GM12878 (cell line): ENCODE results near the gene FZR1. TPM values are rescaled to one million over a fixed set of nuclear protein-coding genes. Genes with fewer than 3 reads are reported as not detected.

ENCODE experiments used
- ATAC-seq: fragments of 200-7000 bp; cut with Tn5 transposase; 3 replicates; pipeline ENCODE4 v1.9.1; 2020; ENCODE audit warnings: mild to moderate bottlenecking, moderate library complexity
- BruUV-seq: library from RNA; stranded (reverse); fragments of 400-500 nt; replicated peaks from 2 replicates; lab custom pipeline; 2021; lab: Mats Ljungman, UMichigan
- CTCF ChIA-PET: fragments of 300-600 bp; sonication (Branson Sonifier 250); formaldehyde crosslinking; extraction: SDS; loops from one replicate; lab custom pipeline; 2021; ENCODE audit warnings: inconsistent platforms; lab: Yijun Ruan, JAX
- POLR2A ChIA-PET: fragments of 350-600 bp; formaldehyde crosslinking; extraction: SDS; loops from one replicate; lab custom pipeline; 2021; ENCODE audit warnings: inconsistent platforms; lab: Charles Lee
- RAD21 ChIA-PET: fragments of 300-600 bp; sonication (Branson Sonifier 250); formaldehyde crosslinking; loops from one replicate; lab custom pipeline; 2023; ENCODE audit warnings: antibody characterized with exemption; ENCODE audit not compliant: unreplicated experiment; lab: Charles Lee
- SMC1A ChIA-PET: fragments of 300-600 bp; sonication (Branson Sonifier 250); formaldehyde crosslinking; loops from one replicate; lab custom pipeline; 2023; ENCODE audit not compliant: unreplicated experiment, uncharacterized antibody; lab: Charles Lee
- DNase-seq: peaks from one replicate; pipeline ENCODE4 v3.0.0-alpha.2; 2011; ENCODE audit warnings: low read depth, low spot score
- FAIRE-seq: peaks from 3 replicates; lab custom pipeline; 2011; peaks lifted over from hg19 to GRCh38; lab: Jason Lieb, UNC
- H2AFZ ChIP-seq: 2 replicates; pipeline ENCODE4 v1.6.0; 2011; ENCODE audit warnings: low read depth, low read length, control low read depth; ENCODE audit not compliant: control insufficient read depth
- H3K27ac ChIP-seq: 2 replicates; pipeline ENCODE4 v1.5.1; 2011; ENCODE audit warnings: control low read depth; ENCODE audit not compliant: control insufficient read depth, insufficient read depth
- H3K27me3 ChIP-seq, 2 experiments: replicated peaks in 1 of 2; 2 replicates each; pipeline versions ENCODE4 v1.6.0 to v1.6.1; 2011; ENCODE audit warnings: low read length in 1 of 2; ENCODE audit not compliant: control insufficient read depth in 2 of 2, insufficient read depth in 2 of 2
- H3K36me3 ChIP-seq, 2 experiments: 2 replicates each; pipeline ENCODE4 v1.5.1; 2011; ENCODE audit warnings: low read length in 1 of 2; ENCODE audit not compliant: control insufficient read depth in 2 of 2, insufficient read depth in 2 of 2
- H3K4me1 ChIP-seq: 2 replicates; pipeline ENCODE4 v1.6.1; 2011; ENCODE audit warnings: mild to moderate bottlenecking, low read length, moderate library complexity, mixed read lengths; ENCODE audit not compliant: control insufficient read depth, insufficient read depth
- H3K4me2 ChIP-seq: 2 replicates; pipeline ENCODE4 v1.6.0; 2011; ENCODE audit warnings: control low read depth; ENCODE audit not compliant: control insufficient read depth, insufficient read depth
- H3K4me3 ChIP-seq: fragments of 200-600 bp; sonication (generic); 2 replicates; pipeline ENCODE4 v1.5.1; 2016
- H3K79me2 ChIP-seq: 2 replicates; pipeline ENCODE4 v1.6.0; 2011; ENCODE audit warnings: low read length; ENCODE audit not compliant: control insufficient read depth, insufficient read depth
- H3K9ac ChIP-seq: 2 replicates; pipeline ENCODE4 v1.8.0; 2011; ENCODE audit warnings: low read length, control low read depth, mixed read lengths; ENCODE audit not compliant: control insufficient read depth, insufficient read depth
- H3K9me3 ChIP-seq: replicated peaks from 3 replicates; pipeline ENCODE4 v1.5.1; 2011; ENCODE audit warnings: mild to moderate bottlenecking, low read length; ENCODE audit not compliant: control insufficient read depth, insufficient read depth
- H4K20me1 ChIP-seq: 2 replicates; pipeline ENCODE4 v1.6.0; 2011; ENCODE audit not compliant: control insufficient read depth, insufficient read depth
- ATF2 ChIP-seq: IDR thresholded peaks from 2 replicates; pipeline ENCODE4 v1.6.1; 2012; ENCODE audit warnings: low read length, inconsistent platforms
- HDGF ChIP-seq: fragments of 450-650 bp; IDR thresholded peaks from 2 replicates; pipeline ENCODE4 v1.6.1; 2016; ENCODE audit warnings: antibody characterized with exemption
- NRF1 ChIP-seq: conservative IDR thresholded peaks from 2 replicates; pipeline ENCODE4 v1.6.1; 2011; ENCODE audit warnings: mild to moderate bottlenecking, low read depth, low read length, improper control_type of control experiment
- SRF ChIP-seq, 2 experiments: IDR thresholded peaks; 2 replicates each; pipeline ENCODE4 v1.6.1; 2011; ENCODE audit warnings: low read depth in 2 of 2, low read length in 2 of 2, mild to moderate bottlenecking in 1 of 2, moderate library complexity in 1 of 2
- WGBS: methylation state at CpG from one replicate; pipeline ENCODE4 v1.1.6; 2016; ENCODE audit warnings: low lambda C conversion rate; ENCODE audit not compliant: insufficient replicate concordance, insufficient coverage; ENCODE audit errors: missing lambda C conversion rate; 5-methylcytosine and 5-hydroxymethylcytosine counted together
- in situ Hi-C: fragments of 300-500 bp; cut with MboI; formaldehyde crosslinking; loops from 9 replicates; pipeline ENCODE4 v1.14.3; 2018; ENCODE audit warnings: mixed read lengths
- intact Hi-C: fragments of 100-400 bp; cut with micrococcal nuclease; formaldehyde crosslinking; loops from one replicate; pipeline ENCODE4 v1.14.2; 2022; ENCODE audit not compliant: unreplicated experiment
- polyA plus RNA-seq, 11 experiments: library from polyadenylated mRNA; depleted of rRNA in 4 of 11; unstranded in 6 of 11; stranded (reverse) in 5 of 11; fragments of >200 nt; fragmentation: Nextera tagmentation in 4 of 11; fragmentation: Illumina TruSeq in 1 of 11; extraction: Ambion mirVana in 4 of 11; extraction: Trizol in 1 of 11; gene quantifications; 1 replicate in 1 of 11; 2 replicates in 10 of 11; pipeline versions ENCODE4 v1.2.1 to v1.2.3, GENCODE V29; 2011 to 2016; ENCODE audit warnings: inconsistent platforms in 2 of 11, missing spikeins in 2 of 11, low read depth in 1 of 11
- total RNA-seq, 4 experiments: library from RNA; depleted of rRNA in 3 of 4; stranded (reverse); fragments of >200 nt in 3 of 4; fragmentation: Illumina TruSeq in 1 of 4; extraction: Trizol in 1 of 4; gene quantifications; 2 replicates each; pipeline versions ENCODE4 v1.2.1 to v1.2.3, GENCODE V29; 2013 to 2021
- TF ChIP-seq, protein P1 (sequence below): fragments of 450-650 bp; IDR thresholded peaks from 2 replicates; pipeline ENCODE4 v1.6.1; 2016; ENCODE audit warnings: mild to moderate bottlenecking

The FZR1 gene
- total and polyA plus RNA-seq, 10 of the 15 experiments (the other 5 are each of a cell fraction or from before 2014, with no cell fraction given) = 0.11 to 44.2 (median 29.3) TPM

- Histone ChIP-seq H3K9me3 (no peaks in the 10 kb centered on the region), H3K9ac (peak overlapping the region; percentile 50), H2AFZ (no peak overlapping the region), H3K4me3 (peak overlapping the region; percentile 94), H3K79me2 (peaks cover 37% of the 10 kb centered on the region), H3K36me3 (no peaks in the 10 kb centered on the region), H3K4me1 (peaks cover 28% of the 10 kb centered on the region), H3K4me2 (peak overlapping the region; percentile 75), H3K27ac (peak overlapping the region; percentile 21), H3K27me3 (no peaks in the 10 kb centered on the region), H4K20me1 (no peaks in the 10 kb centered on the region)
- CTCF ChIA-PET = interaction anchor here (0.6 to 3.4 kb wide), 4 partner anchors 11 to 164 kb away, joined by 3 to 20 read pairs (median 4); no protein-coding TSS in a partner anchor
- peak; percentile 23 for FAIRE-seq
- RAD21 ChIA-PET = interaction anchor here (0.9 to 1.2 kb wide), 3 partner anchors 11 to 71 kb away, joined by 3 to 4 read pairs (median 4); partner anchors contain the start of gene CACTIN
- in situ Hi-C loops (no loop called here), intact Hi-C loops (loop anchor here (5.0 kb wide), 1 partner anchor 71 kb away; the partner anchor contains the start of gene CACTIN)
- SMC1A ChIA-PET = interaction anchor here (0.7 kb wide), 1 partner anchor 56 kb away, joined by 3 read pairs; the partner anchor contains the start of gene DOHH
- ATAC-seq = no peak; the same call in 2 of the 3 replicates
- 17% methylated on average over 9 of the region's 9 CpGs for WGBS
- TF ChIP-seq ATF2 (no peak), NRF1 (no peak), SRF (IDR thresholded peaks at IDR 0.05; ENCODE audit: low read depth in 2 of 2, low read length in 2 of 2) (no peak), HDGF (peak; percentile 72; the same call in 1 of the 2 replicates)
- TF ChIP-seq, protein P1, sequence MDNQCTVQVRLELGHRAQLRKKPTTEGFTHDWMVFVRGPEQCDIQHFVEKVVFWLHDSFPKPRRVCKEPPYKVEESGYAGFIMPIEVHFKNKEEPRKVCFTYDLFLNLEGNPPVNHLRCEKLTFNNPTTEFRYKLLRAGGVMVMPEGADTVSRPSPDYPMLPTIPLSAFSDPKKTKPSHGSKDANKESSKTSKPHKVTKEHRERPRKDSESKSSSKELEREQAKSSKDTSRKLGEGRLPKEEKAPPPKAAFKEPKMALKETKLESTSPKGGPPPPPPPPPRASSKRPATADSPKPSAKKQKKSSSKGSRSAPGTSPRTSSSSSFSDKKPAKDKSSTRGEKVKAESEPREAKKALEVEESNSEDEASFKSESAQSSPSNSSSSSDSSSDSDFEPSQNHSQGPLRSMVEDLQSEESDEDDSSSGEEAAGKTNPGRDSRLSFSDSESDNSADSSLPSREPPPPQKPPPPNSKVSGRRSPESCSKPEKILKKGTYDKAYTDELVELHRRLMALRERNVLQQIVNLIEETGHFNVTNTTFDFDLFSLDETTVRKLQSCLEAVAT = 0 out of 2 replicates have a peak, but pooled peaks have one; percentile 20
- POLR2A ChIA-PET = interaction anchor here (0.5 to 1.2 kb wide), 6 partner anchors 8 to 857 kb away, joined by 3 to 6 read pairs (median 4); partner anchors contain the start of gene HMG20B
- BruUV-seq = no TSS peak
- DNase-seq = no peak
Measured at GRCh38 chr19:3556423-3556977, 50.4 kb downstream of the FZR1 start.
